Measurements from ENCODE around the gene SMURF1. TPM values are rescaled to one million over a fixed set of nuclear protein-coding genes. Genes with fewer than 3 reads are reported as not detected.

SMURF1 gene
- total RNA-seq, 4 donors from 2014 or later: 26.8 to 44.7 (median 31.5) TPM

DNA sequence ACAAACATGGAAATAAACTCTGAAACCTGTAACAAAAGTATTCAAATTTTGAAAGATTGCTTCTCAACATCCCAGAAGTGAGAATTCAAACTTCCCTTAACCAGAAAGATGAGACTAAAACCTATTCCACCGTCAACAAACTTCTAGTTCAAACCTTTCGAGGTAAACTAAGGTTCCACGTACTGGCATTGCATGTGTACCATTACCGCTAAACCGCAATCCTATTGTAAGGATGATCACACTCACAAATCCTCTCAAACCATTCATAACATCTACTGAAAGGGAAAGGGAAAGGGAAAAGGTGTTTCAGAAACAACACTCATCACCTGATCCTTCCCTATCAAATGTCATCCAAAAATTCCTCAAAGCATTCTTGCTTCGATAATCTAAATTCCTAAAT is 3.1 kb downstream of the SMURF1 start:
- no peak for TF ChIP-seq POLR2A (IDR thresholded peaks at IDR 0.05)
- TF ChIP-seq, protein P1, sequence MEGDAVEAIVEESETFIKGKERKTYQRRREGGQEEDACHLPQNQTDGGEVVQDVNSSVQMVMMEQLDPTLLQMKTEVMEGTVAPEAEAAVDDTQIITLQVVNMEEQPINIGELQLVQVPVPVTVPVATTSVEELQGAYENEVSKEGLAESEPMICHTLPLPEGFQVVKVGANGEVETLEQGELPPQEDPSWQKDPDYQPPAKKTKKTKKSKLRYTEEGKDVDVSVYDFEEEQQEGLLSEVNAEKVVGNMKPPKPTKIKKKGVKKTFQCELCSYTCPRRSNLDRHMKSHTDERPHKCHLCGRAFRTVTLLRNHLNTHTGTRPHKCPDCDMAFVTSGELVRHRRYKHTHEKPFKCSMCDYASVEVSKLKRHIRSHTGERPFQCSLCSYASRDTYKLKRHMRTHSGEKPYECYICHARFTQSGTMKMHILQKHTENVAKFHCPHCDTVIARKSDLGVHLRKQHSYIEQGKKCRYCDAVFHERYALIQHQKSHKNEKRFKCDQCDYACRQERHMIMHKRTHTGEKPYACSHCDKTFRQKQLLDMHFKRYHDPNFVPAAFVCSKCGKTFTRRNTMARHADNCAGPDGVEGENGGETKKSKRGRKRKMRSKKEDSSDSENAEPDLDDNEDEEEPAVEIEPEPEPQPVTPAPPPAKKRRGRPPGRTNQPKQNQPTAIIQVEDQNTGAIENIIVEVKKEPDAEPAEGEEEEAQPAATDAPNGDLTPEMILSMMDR (IDR thresholded peaks at IDR 0.05): no peak
- no peak overlapping the region for H3K4me3 ChIP-seq (ENCODE audit: low read depth, poor library complexity, severe bottlenecking)
- 58 to 59% methylated on average over 6 of the region's 6 CpGs for WGBS, 2 donors
- DNase-seq (ENCODE audit: low spot score in 2 of 2): no peak
- intact Hi-C loops (cut with DNase I; ENCODE audit: low total_unique reads): no loop called here

DNA sequence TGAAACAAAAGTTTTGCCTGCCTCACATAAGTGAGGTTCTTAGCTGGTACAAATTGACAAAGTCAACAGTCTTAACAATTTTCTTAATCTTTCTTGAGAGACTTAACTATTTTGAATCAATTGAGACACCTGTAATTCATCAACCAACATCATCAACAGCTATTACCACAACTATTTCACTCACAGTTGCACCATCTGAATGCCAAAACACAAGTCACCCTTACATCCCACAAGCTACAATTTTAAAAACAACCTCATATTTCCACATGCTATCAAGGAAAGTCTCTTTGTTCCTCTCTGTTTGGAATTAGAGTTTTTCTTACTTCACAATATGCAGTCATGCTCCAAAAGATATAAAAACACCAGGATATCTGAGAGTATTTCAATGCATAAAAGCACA is 4.9 kb downstream of the SMURF1 start:
- TF ChIP-seq POLR2A (IDR thresholded peaks at IDR 0.05): no peak
- TF ChIP-seq, protein P1 (IDR thresholded peaks at IDR 0.05): no peak
- intact Hi-C loops (cut with DNase I; ENCODE audit: low total_unique reads): no loop called here
- no peak for DNase-seq (ENCODE audit: low spot score in 2 of 2)
- no peak overlapping the region for H3K4me3 ChIP-seq (ENCODE audit: low read depth, poor library complexity, severe bottlenecking)

DNA sequence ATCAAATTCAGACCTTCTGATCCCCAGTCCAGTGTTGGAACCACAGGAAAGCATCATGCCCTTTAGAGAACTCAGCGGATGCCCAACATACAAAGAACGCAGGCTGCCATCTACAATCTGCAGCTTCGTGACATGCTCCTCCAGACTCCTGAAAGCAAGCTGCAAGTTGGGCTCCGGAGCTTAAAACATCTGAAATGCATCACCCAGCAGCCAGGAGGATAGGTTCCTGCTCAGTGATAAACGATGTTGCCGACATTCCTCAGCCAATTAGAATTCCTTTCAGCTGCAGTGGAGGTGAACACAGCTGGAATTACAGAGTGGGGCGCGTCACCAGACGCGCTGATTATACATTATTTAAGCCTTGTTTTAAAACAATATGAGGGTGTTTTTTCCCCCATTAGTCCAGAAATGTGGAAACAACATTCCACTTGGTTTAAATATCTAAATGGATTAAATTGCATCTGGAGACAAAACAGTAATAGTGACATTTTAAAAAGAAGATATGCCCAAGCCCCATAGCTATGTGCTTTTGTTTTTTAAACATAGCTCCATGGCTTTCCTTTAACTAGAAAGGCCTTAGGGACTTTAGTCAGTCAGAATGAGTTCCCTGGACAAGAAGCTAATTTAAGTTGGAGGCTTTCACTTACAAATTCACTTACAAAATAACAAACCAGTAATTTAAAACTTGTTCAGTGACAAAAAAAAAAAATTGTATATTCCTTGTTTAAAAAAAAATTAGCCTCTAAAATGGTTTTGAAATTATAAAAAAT is 6.3 kb downstream of the SMURF1 start:
- intact Hi-C loops (cut with DNase I; ENCODE audit: low total_unique reads): no loop called here
- H3K4me3 ChIP-seq (ENCODE audit: low read depth, poor library complexity, severe bottlenecking): no peak overlapping the region
- WGBS, 2 donors: 23 to 30% methylated on average over 10 of the region's 10 CpGs
- no peak for DNase-seq (ENCODE audit: low spot score in 2 of 2)
- TF ChIP-seq, protein P1 (IDR thresholded peaks at IDR 0.05): no peak
- no peak for TF ChIP-seq POLR2A (IDR thresholded peaks at IDR 0.05)

DNA sequence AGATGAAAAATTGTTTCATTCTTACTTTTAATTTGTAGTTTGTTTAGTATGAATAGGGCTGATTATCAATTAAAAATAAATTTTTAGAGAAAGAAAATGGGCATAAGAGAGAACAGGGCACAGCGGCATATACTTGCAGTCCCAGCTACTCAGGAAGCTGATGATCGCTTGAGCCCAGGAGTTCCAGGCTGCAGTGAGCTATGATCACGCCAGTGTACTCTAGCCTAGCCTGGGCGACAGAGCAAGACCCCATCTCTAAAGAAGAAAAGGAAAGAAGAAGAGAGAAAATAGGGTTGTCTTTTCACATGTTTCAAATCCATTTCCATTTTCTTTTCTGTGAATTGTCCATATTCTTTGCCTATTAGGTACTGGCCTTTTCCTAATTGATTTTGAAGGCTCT is 8.0 kb downstream of the SMURF1 start:
- WGBS, 2 donors: 89 to 97% methylated on average over 4 of the region's 4 CpGs
- DNase-seq (ENCODE audit: low spot score in 2 of 2): no peak
- no peak overlapping the region for H3K4me3 ChIP-seq (ENCODE audit: low read depth, poor library complexity, severe bottlenecking)
- TF ChIP-seq, protein P1 (IDR thresholded peaks at IDR 0.05): no peak
- TF ChIP-seq POLR2A (IDR thresholded peaks at IDR 0.05): no peak
- intact Hi-C loops (cut with DNase I; ENCODE audit: low total_unique reads): no loop called here

DNA sequence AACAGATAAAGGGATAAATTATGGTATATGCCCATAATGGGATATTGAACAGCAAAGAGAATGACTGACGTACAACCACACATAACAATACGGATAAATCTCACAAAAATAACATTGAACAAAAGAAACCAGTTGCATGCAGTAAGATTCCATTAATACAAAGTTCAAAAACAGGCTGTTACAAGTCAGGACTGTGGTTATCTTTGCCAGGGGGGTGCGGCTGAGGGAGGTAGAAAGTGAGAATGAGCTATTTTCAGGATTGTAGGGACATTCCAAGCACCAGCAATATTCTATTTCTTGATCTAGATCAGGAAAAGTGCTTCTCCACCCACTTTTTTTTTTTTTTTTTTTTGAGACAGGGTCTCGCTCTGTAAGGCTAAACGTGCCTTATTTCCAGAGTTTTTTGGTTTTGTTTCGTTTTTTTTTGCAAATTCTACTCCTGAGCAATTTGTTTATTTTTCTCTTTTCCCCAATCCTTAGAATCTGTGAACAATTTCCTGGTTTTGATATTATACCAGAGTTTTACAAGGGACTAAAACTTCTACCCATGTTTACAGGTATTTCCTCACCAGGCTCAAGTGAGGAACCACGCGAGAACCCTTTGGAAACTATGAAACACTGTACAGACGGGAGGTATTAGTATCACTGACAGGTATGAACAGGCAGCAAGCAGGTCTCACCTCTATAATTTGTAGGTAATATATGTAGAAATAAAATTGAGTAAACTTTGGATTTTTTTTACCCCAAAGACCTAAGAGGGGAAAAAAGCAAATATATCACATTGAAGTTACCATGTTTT is 9.9 kb downstream of the SMURF1 start:
- TF ChIP-seq POLR2A (IDR thresholded peaks at IDR 0.05): no peak
- TF ChIP-seq, protein P1 (IDR thresholded peaks at IDR 0.05): no peak
- H3K4me3 ChIP-seq (ENCODE audit: low read depth, poor library complexity, severe bottlenecking): no peak overlapping the region
- intact Hi-C loops (cut with DNase I; ENCODE audit: low total_unique reads): no loop called here
- DNase-seq (ENCODE audit: low spot score in 2 of 2): no peak
- WGBS, 2 donors: 34 to 42% methylated on average over 9 of the region's 9 CpGs
